Activated CD8-positive, alpha-beta memory T cell treated with anti-CD3 and anti-CD28 coated beads, Interleukin-2, amount 50 U/mL, for 1 hour (primary cell): Measurements from ENCODE around the gene ADGRD1.

Experiments
- DNase-seq: peaks from one replicate; pipeline ENCODE4 v3.0.0-alpha.2; 2020; ENCODE audit errors: extremely low read depth

Gene ADGRD1

DNA sequence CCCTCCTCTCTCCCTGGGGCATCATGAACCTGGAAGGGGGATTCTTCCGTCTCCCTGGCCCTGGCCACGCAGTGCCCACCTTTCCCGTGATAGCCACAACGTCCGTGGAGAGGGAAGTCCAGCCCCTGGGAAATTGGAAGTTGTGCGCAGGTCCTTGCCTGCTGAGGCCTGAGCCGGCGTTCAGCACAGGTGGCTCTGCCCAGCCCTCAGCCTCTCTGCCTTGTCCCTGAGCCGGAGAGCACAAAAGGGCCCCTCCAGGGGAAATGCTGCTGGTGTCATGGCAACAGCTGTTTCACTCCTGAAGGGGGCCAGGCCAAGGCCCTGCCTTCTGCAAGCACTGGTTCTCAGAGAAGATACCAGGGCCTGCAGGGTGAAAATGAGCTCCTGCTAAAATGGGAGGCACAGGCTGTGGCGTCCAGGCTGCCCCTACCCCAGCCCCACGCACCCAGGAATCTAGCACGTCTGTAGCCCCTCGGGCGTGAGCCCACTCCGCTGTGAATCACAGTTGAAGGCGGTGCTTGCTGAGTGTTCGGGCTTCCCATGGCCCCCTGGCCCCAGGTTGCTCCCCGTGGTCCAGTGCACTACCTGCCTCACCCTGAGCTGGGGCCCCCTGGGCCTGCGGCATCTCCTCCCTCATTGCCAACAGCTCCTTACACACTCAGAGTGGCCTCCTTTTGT lies 149.4 kb downstream of the ADGRD1 start:
- DNase-seq, result no peak

DNA sequence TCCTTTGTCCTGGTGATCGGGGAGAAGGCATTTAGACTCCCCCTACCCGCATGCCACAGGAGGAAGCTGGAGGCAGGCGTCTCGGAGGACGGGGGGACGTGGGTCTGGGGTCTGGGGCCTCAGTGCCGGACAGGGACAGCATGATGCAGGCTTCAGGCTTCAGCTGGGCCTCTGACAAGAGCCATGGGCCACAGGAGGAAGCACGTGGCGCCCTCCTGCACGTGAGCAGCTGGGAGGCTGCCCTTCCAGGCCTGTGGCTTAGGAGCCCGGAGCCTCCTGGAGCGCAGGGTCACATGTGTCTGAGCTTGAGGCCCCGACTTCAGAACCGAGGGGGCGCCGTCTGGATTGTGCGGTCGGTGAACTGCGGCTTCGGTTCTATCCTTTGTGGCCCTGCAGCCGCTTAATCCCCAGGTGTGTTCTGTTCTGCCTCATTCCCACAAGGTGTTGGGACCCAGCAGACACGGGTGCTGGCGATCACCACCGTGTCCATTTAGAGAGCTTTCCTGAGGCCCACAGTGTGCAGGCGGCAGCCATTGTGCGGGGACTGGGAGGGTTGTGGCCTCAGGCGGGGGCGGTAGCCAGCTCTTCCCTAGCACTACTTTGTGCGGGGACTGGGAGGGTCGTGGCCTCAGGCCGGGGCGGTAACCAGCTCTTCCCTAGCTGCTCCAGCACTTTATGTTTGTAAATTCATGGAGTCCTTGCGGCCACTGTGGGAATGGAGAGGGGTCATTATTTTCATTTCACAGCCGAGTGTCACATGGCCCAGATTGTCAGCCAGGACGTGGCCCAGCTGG lies 150.2 kb downstream of the ADGRD1 start:
- DNase-seq, result no peak

GRCh38 chr12:131104463-131105350 lies 151.0 kb downstream of the ADGRD1 start:
- DNase-seq, result peak; percentile 37

- DNase-seq, result no peak
These were observed 151.6 kb downstream of the ADGRD1 start for GRCh38 chr12:131105351-131105735.

- DNase-seq, result peak; percentile 16
These were observed 152.1 kb downstream of the ADGRD1 start for GRCh38 chr12:131105736-131106348.

- no peak for DNase-seq
These were observed 152.7 kb downstream of the ADGRD1 start for GRCh38 chr12:131106349-131106941.

DNA sequence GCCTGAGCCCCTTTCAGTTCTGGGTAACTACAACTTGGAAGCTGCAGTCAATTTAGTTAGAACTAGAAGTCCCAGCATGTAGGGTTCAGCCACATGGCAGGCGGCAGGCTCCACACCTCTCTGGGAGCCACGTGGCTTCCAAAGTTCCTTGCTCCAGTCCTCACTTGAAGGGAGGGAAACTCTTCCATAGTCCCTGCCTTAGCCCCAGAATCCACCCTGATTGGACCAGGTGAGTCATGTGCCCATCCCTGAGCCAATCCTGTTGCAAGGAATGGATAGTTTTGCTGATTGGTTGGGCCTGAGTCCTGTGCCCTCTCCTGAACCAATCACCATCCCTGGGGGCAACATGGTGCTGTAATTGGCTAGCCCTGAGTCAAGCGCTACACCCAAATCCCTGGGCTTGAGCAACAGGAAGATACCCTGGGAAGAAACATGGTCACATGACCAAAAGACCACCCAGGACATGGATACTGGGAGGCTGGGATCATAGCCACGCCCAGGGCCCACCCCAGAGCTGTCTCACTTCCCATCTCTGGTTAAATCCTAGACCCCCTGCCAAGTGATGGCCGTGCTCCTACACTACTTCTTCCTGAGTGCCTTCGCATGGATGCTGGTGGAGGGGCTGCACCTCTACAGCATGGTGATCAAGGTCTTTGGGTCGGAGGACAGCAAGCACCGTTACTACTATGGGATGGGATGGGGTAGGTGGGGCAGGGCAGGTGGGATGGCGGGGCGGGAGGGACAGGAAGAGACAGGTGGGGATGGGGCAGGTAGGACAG lies 154.7 kb downstream of the ADGRD1 start:
- DNase-seq, result no peak

DNA sequence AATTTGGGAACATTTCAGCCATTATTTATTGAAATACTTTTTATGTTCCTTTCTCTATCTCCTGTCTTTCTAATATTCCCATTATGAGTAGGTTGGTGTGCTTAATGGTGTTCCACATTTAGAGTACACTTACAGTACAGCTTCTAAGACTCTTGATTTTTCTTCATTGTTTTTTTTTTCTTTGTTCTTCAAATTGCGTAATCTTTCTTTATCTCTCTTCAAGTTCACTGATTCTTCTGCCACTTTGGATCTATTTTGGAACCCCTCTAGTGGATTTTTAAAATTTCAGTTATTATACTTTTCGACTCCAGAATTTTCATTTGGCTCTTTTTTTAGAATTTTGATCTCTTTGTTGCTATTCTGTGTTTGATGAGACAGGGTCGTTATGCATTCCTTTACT lies 157.7 kb downstream of the ADGRD1 start:
- no peak for DNase-seq

GRCh38 chr12:131112021-131112420 lies 158.3 kb downstream of the ADGRD1 start:
- no peak for DNase-seq

- DNase-seq, result no peak
These were observed 159.1 kb downstream of the ADGRD1 start for GRCh38 chr12:131112700-131113290.

DNA sequence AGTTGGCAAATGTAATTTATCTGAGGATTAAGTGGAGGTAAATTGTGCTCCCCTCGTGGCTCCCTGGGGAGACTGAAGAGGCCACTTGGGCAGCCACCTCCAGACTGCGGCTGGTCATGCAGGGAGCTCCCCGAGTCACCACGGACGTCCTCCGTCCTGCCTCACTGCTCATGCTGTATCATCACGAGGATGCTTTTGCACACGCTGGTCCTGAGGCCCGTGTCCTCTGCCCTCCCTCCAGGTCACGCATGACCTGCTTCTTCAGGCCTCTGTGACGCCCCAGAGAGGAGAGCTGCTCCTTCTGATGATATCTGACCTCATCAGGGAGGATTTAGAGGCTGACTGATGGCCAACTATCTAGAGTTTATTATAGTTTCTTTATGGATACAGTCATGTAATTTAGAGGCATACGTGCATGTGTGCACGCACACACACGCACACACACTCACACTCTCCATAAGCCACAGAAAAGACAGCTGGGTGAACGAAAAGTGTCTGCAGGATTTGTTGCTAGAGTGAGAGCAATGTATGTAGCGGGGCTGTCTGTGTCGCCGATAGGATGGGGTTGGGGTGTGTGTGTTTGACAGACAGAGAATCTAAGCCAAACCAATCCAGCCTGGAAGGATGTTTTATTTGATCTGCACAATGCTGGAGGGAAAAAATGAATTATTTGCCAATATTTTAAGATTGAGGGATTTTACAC lies 160.0 kb downstream of the ADGRD1 start:
- no peak for DNase-seq

DNA sequence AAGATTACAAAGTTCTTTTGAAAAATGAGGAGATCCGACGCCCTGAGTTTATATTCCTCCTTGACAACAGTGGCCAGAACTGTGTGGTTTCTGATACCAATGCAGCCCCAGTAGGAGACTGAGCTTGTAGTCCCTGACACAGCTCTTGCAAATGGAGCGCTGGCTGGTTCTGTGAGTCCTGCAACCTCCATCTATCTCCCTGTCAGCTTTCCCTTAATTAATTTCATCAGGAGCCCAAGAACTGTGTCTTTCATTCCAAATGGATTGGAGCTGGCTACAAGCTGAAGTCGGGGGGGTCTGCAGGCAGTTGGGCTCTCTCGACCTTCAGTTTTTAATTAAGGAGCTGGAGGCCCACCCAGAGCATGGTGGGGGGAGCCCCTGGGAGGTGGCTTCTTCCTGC lies 160.6 kb downstream of the ADGRD1 start:
- DNase-seq, result no peak

DNA sequence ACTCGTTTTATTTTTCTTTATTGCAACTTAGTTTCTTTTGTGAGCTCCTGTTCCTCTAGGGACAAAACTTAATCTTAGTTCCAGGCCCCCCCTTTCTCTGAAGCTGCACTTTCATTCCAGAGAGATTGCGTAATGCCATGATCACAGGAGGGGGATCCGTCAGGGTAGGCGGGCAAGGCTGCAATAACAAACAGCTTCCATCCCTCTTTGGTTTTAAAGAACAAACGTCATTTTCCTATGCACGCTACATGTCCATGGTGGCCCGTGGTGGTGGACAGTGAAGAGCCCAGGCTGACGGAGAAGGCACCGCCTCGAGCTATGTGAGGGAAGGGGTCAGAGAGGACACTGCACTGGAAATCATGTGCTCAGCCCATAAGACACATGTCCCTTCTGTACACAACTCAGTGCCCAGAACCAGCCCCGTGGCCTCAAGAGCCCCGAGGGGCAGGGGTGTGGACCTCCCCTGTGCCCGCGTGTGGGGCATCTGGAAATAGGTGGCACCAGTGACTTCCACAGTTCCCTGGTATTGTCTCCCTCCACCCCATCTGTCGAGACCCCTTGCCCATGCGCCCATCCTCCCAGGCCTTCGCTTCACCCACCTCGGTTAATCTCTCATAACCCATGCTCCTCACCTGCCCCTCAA lies 161.4 kb downstream of the ADGRD1 start:
- DNase-seq, result no peak

- DNase-seq, result no peak
These were observed 162.2 kb downstream of the ADGRD1 start for GRCh38 chr12:131115766-131116467.

DNA sequence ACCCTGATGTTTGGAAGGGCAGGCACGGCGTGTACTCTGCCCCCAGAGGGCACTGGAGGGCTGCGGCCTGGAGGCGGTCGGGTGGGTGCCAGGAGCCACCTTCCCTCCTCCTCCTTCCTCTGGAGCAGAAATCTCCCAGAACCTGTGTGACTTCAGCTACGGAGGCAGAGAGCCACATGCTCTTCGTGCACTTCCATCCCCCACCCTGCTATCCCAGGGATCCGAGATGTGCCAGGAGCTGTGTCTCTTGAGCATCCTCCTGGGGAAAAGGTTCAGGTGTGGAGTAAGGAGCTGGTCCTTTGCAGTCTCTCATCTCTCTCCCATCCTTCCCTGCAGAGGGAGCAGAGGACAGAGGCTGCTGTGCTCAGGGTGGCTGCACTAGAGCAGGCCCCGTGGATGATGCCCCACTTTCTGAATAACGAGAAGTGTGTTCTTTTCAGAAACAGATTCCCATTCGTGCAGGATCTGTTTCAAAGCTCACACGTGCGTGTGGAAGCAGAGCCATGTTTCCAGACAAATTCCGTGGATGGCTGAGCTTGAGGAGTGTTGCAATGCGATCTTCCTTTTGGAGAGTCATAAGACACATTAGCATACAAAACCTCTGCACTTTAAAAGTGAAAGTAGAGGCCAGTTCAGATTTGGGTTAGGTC lies 162.9 kb downstream of the ADGRD1 start:
- no peak for DNase-seq

DNA sequence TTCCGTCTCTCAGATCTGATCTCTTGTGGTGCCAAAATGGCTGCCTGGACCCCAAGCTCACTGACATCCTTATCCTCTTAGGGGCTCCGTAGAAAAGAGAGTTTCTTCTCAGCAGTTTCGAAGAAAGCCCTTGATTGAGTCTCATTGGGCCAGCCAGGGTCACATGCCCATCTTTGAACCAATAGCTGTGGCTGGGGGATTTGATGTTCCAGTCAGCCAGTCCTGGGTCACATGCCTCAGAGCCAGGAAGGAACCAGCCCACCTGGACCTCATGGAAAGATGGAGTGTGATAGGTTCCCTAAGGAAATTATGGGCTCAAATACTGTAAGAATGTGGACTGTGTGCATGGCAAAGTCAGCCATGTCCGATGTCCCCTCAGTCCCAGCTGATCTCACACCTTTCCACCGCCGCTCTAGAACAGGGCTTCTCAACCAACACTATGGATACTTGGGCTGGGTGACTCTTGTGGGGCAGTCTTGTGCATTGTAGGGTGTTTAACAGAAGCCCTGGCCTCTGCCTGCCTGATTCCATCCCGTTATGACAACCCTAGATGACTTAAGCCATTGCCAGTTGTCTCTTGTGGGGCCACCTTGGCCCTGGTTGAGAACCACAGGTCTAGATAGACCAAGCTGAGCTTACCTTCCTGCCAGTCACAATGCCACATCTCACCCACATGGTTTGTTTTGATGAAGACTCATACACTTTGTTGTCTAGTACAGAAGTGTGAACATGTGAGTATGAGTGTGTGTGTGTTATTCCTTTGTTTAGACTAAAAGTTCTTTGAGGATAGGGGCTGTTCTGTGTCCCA lies 163.9 kb downstream of the ADGRD1 start:
- no peak for DNase-seq

GRCh38 chr12:131118371-131118770 lies 164.7 kb downstream of the ADGRD1 start:
- DNase-seq, result no peak
